Right cardiac atrium (tissue), 5 donors: Measurements from ENCODE around the gene HOMER2. TPM values are rescaled to one million over a fixed set of nuclear protein-coding genes. Genes with fewer than 3 reads are reported as not detected.

Source experiments
- ATAC-seq, 2 donors: fragments of 200-7000 bp; cut with Tn5 transposase; one replicate each; pipeline versions ENCODE4 v1.8.0 to v1.9.1; 2020; ENCODE audit warnings: moderate library complexity in 2 of 2, mild to moderate bottlenecking in 1 of 2
- DNase-seq, 3 donors: peaks; one replicate each; pipeline ENCODE4 v3.0.0-alpha.2; 2020
- H3K27ac ChIP-seq: one replicate; pipeline ENCODE4 v1.5.1; 2013; ENCODE audit warnings: mild to moderate bottlenecking, low read length, control low read depth, moderate library complexity
- H3K27me3 ChIP-seq: one replicate; pipeline ENCODE4 v1.6.1; 2013; ENCODE audit not compliant: control insufficient read depth, insufficient read depth
- H3K4me1 ChIP-seq: one replicate; pipeline ENCODE4 v1.6.1; 2013; ENCODE audit warnings: low read length; ENCODE audit not compliant: control insufficient read depth, insufficient read depth
- H3K4me3 ChIP-seq: one replicate; pipeline ENCODE4 v1.5.1; 2013; ENCODE audit warnings: low read length, control low read depth
- H3K9me3 ChIP-seq: one replicate; pipeline ENCODE4 v1.6.1; 2013; ENCODE audit warnings: low read length; ENCODE audit not compliant: control insufficient read depth
- WGBS: extraction: QIAGEN DNeasy Blood & Tissue Kit; methylation state at CpG from one replicate; pipeline ENCODE4 v1.1.7; 2013; 5-methylcytosine and 5-hydroxymethylcytosine counted together
- intact Hi-C, 4 donors: fragments of 100-400 bp; cut with DNase I; formaldehyde crosslinking; loops; one replicate each; pipeline versions ENCODE4 v1.11.0 to v1.14.0; 2022 to 2023
- polyA plus RNA-seq: library from polyadenylated mRNA; stranded (reverse); fragments of 200-250 nt; gene quantifications from one replicate; pipeline ENCODE4 v1.2.3, GENCODE V29; 2013
- total RNA-seq, 4 donors: library from RNA; stranded (reverse); fragmentation: NEBNext Ultra II Directional; extraction: Animal tissue kit (Norgen Biotek cat#: 25700); gene quantifications; one replicate each; pipeline ENCODE4 v1.2.1, GENCODE V29; 2021
- donor health status: healthy with polysubstance abuse.
- donor health status: DM: no; HTN: yes; CAD: no.
- donor health status: DM: no; HTN: no; CAD: no.
- donor health status: DM: no; HTN: yes; CAD: no; lungs with severe emphysema.
- donor health status: DM: yes; HTN: yes; CAD: no.

HOMER2 gene
- total and polyA plus RNA-seq, 5 donors: 12.1 to 24.4 (median 15.8) TPM

DNA sequence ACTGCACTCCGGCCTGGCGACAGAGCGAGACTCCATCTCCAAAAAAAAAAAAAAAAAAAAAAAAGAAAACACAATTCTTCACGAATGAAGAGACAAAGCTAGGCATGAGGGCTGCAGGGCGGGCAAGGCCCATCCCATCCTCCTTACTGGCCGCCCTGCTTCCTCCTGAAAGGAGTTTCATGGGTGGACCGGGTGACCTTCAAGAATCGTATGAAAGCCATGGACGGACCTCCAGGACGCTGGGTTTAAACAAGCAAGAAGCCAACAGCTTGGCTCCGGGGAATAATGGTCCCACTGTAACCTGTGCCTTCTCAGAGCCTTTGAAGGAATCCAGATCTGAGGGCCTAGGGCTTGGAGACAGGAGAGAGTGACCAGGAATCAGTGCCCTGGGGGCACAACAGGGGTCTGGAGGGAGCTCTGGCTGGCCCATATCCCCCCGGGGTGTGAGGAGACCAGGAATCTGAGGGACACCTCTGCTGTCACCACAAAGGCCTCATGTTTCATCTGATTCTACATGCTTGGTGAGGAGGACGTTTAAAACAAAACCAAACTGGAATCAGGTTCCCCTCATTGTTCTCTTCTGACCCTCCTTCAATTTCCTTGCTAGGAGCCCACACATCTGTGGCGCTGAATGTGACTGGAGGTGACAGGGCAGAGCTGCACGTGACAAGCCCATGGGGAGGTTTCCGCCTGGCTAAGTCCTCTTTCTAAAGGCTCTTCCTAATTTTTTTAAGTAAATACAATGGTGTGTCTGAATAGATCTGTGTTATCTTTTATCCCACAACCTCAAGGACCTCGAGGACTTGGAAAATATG, 97.0 kb downstream of the HOMER2 start:
- no peak overlapping the region for H3K4me3 ChIP-seq
- no peaks in the 10 kb centered on the region for H3K4me1 ChIP-seq
- no peak overlapping the region for H3K27ac ChIP-seq
- 75% methylated on average over 17 of the region's 17 CpGs for WGBS
- intact Hi-C loops: no loop called here
- no peaks in the 10 kb centered on the region for H3K9me3 ChIP-seq
- H3K27me3 ChIP-seq: no peaks in the 10 kb centered on the region
- ATAC-seq: peak in 1 of 2 donors; percentile 57
- DNase-seq: no peak

GRCh38 chr15:82854554-82854953, 98.0 kb downstream of the HOMER2 start:
- WGBS: 95% methylated on average over 21 of the region's 21 CpGs
- DNase-seq: peak in 1 of 3 donors; percentile 57
- H3K27me3 ChIP-seq: no peaks in the 10 kb centered on the region
- H3K27ac ChIP-seq: no peak overlapping the region
- no peaks in the 10 kb centered on the region for H3K4me1 ChIP-seq
- no peak for ATAC-seq
- H3K4me3 ChIP-seq: no peak overlapping the region
- H3K9me3 ChIP-seq: no peaks in the 10 kb centered on the region
- intact Hi-C loops: no loop called here

DNA sequence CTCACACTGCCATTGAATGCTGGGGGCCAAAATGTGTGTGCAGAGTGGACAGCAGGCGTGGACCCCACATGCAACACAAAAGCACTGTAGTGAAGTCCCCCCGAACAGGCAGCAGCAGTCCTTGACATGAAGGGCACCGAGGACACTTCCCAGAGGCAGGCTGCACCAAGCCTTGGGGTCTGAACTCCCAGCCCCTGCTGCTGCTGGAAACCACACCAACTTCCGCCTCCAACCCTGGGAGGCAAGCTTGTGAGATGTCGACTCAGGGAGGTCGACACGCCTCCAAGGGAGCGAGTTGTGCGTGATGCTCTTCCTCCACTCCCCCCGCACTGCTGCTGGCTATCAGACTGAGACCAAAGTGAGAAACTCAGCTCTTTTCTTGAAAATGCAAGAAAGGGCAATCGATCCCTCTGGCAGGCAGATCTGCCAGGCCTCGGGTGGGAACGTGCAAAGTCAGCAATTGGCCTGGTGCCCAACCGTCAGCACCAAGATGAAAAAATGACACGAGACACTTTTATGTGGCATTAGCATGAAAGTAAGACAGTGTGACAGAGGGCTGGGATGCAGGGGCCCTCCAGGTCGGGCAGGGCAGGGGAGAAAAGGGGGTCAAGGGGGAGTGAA, 99.5 kb downstream of the HOMER2 start:
- Histone ChIP-seq H3K4me1 (no peaks in the 10 kb centered on the region), H3K27me3 (no peaks in the 10 kb centered on the region), H3K9me3 (no peaks in the 10 kb centered on the region), H3K27ac (no peak overlapping the region), H3K4me3 (no peak overlapping the region)
- WGBS: 54% methylated on average over 16 of the region's 16 CpGs
- DNase-seq (no peak), ATAC-seq (no peak)
- intact Hi-C loops: no loop called here

- intact Hi-C loops: no loop called here
- H3K4me1 ChIP-seq: no peaks in the 10 kb centered on the region
- ATAC-seq: no peak
Observed at GRCh38 chr15:82851981-82852511, 100.5 kb downstream of the HOMER2 start.

DNA sequence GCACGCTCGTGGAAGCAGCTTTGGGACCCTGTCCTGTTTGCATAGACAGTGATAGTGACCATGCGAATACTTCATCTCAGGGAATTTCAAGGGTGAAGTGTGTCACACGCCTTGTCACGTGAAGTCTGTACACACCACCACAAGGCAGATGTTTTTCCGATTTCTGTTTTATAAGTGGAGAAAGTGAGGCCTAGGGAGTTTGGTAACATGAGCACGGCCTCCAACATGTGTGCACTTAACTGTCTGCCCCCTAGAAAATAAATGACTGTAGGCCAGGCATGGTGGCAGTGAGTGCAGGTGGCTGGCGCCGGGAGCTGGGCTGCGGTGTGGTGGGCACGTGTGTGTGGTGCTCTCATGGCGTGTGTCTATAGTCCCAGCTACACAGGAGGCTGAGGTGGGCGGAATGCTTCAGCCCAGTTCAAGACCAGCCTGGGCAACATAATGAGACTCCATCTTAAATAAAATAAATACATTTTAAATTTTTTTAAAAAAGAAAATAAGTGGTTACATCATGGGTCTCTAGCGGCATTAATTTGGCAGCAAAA, 101.1 kb downstream of the HOMER2 start:
- Histone ChIP-seq H3K4me3 (no peak overlapping the region), H3K4me1 (no peaks in the 10 kb centered on the region), H3K9me3 (no peaks in the 10 kb centered on the region), H3K27ac (no peak overlapping the region), H3K27me3 (no peaks in the 10 kb centered on the region)
- 90% methylated on average over 14 of the region's 14 CpGs for WGBS
- intact Hi-C loops: no loop called here
- DNase-seq (no peak), ATAC-seq (no peak)

More at GRCh38 chr15:82851981-82852511, 100.5 kb downstream of the HOMER2 start:
- Histone ChIP-seq H3K27ac (no peak overlapping the region), H3K27me3 (no peaks in the 10 kb centered on the region), H3K4me3 (no peak overlapping the region), H3K9me3 (no peaks in the 10 kb centered on the region)
- no peak for DNase-seq
- WGBS: 82% methylated on average over 9 of the region's 9 CpGs

GRCh38 chr15:82850731-82851130, 101.8 kb downstream of the HOMER2 start:
- intact Hi-C loops: no loop called here
- no peak for ATAC-seq
- Histone ChIP-seq H3K27me3 (no peaks in the 10 kb centered on the region), H3K4me1 (no peaks in the 10 kb centered on the region), H3K4me3 (no peak overlapping the region), H3K9me3 (no peaks in the 10 kb centered on the region), H3K27ac (no peak overlapping the region)
- DNase-seq: no peak
- 78% methylated on average over 7 of the region's 7 CpGs for WGBS

DNA sequence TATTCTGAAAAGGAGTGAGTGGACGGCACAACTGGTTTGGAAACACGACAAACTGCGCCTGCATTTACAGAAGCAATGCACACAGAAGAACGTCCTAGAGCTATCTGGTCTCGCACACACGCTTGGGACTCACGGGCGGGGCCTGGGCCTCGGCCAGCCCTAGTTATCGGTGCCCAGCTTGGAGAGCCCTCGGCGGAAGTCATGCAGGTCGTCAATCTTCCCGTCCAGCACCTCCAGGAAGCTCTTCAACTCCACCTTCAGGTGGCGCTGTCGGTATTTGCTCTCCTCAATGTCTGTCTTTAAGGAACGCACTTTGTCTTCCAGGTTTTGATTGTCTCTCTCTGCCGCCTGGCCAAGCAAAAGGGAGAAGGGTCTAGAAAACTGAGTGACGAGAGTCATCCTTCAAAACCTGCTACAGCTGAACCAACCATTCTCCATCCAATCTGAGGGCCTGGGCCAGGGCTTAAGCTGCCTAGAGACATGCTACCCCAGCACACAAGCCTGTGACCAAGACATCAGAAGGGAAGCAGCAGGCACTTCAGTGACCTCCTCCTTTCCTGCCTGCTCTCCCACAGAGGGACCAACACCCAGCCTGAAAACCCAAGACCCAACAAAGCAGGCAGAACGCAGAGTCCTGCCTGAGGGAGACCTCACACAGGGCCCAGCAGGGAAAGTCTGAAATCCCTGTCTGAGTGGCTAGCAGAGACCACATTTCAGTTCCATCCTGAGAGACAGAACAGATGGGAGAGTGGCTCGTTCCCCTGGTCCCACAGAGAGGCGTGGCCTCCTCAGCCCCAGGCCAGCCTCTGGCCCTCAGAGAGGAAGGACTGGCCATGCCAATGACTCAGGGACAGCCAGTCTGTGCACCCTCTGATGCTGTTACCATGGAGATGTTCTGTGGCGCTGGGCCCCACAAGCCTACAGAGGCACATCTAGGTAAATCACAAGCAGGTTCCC, 102.7 kb downstream of the HOMER2 start:
- 15% methylated on average over 23 of the region's 23 CpGs for WGBS
- Histone ChIP-seq H3K27ac (peak overlapping the region; percentile 5), H3K9me3 (no peaks in the 10 kb centered on the region), H3K4me3 (no peak overlapping the region), H3K27me3 (no peaks in the 10 kb centered on the region), H3K4me1 (no peaks in the 10 kb centered on the region)
- peak; percentile 75 to 89 (median 89) for DNase-seq
- intact Hi-C loops: loop anchor here in 3 of 4 donors (2.0 to 10.0 kb wide), 3 partner anchors 151 to 155 kb away; no protein-coding TSS in a partner anchor
- ATAC-seq: peak; percentile 92

GRCh38 chr15:82848241-82848993, 104.1 kb downstream of the HOMER2 start:
- H3K9me3 ChIP-seq: peaks cover 2% of the 10 kb centered on the region
- WGBS: 79% methylated on average over 9 of the region's 9 CpGs
- no peaks in the 10 kb centered on the region for H3K27me3 ChIP-seq
- ATAC-seq (no peak), DNase-seq (no peak)
- no peak overlapping the region for H3K27ac ChIP-seq
- no peaks in the 10 kb centered on the region for H3K4me1 ChIP-seq
- H3K4me3 ChIP-seq: no peak overlapping the region
- intact Hi-C loops: loop anchor here in 3 of 4 donors (2.0 to 10.0 kb wide), 3 partner anchors 152 to 156 kb away; no protein-coding TSS in a partner anchor

- H3K4me1 ChIP-seq: no peaks in the 10 kb centered on the region
- H3K4me3 ChIP-seq: no peak overlapping the region
- DNase-seq: no peak
- H3K9me3 ChIP-seq: peaks cover 2% of the 10 kb centered on the region
- H3K27ac ChIP-seq: no peak overlapping the region
- H3K27me3 ChIP-seq: no peaks in the 10 kb centered on the region
- intact Hi-C loops: loop anchor here in 3 of 4 donors (2.0 to 10.0 kb wide), 3 partner anchors 153 to 157 kb away; no protein-coding TSS in a partner anchor
- WGBS: 72% methylated on average over 8 of the region's 8 CpGs
- no peak for ATAC-seq
Observed at GRCh38 chr15:82847703-82848102, 104.8 kb downstream of the HOMER2 start.

DNA sequence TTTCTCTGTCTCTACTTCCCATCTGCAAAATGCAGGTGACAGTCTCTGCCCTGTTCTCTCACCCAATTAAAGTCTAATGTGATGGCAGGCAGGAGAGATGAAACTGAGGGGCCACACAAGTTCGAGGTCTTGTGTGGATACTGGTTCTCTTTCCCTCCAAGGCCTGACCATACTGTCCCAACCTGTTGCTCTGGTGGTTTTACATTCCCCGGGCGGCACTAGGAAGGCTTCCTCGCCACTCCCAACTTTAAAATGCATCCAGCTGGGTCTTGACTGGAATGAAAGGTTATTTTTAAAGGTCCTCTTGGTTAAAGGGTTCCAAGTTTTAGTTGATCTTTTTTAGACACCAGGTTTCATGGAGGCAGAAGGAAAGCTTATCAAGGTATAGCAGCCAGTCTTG, 105.9 kb downstream of the HOMER2 start:
- DNase-seq (no peak), ATAC-seq (no peak)
- 88% methylated on average over 4 of the region's 4 CpGs for WGBS
- no peak overlapping the region for H3K27ac ChIP-seq
- intact Hi-C loops: loop anchor here in 2 of 4 donors (5.0 to 10.0 kb wide), 2 partner anchors 156 to 158 kb away; no protein-coding TSS in a partner anchor
- no peaks in the 10 kb centered on the region for H3K4me1 ChIP-seq
- H3K4me3 ChIP-seq: no peak overlapping the region
- H3K9me3 ChIP-seq: peaks cover 2% of the 10 kb centered on the region
- no peaks in the 10 kb centered on the region for H3K27me3 ChIP-seq
